Stimulated activated CD4-positive, alpha-beta T cell treated with anti-CD3 and anti-CD28 coated beads, Interleukin-12 subunit alpha, Interleukin-12 subunit beta, amount 100 ng/mL, for 4 hours (primary cell): ENCODE results near the gene THEM5.
A peak's percentile ranks its signal among the peaks of the same experiment; 100 is the strongest.

ENCODE experiments used
- DNase-seq: peaks from one replicate; pipeline ENCODE4 v3.0.0-alpha.2; 2020

Gene THEM5

GRCh38 chr1:151838222-151839081 lies 15.1 kb downstream of the THEM5 start:
- DNase-seq: peak; percentile 50

GRCh38 chr1:151837884-151838221 lies 15.7 kb downstream of the THEM5 start:
- DNase-seq: no peak

GRCh38 chr1:151837197-151837596 lies 16.3 kb downstream of the THEM5 start:
- DNase-seq: no peak

- no peak for DNase-seq
Observed at GRCh38 chr1:151835596-151835995, 17.9 kb downstream of the THEM5 start.

GRCh38 chr1:151834239-151834638 lies 19.3 kb downstream of the THEM5 start:
- no peak for DNase-seq

- DNase-seq: no peak
Observed at GRCh38 chr1:151833172-151833900, 20.2 kb downstream of the THEM5 start.

GRCh38 chr1:151832318-151832980 lies 21.1 kb downstream of the THEM5 start:
- no peak for DNase-seq

GRCh38 chr1:151831605-151832004 lies 21.9 kb downstream of the THEM5 start, which contains the start of gene RORC:
RORC (minus strand) TSS chr1:151831802; CDS start chr1:151831764, 38 bp downstream.
- DNase-seq: no peak

GRCh38 chr1:151831256-151831591 lies 22.3 kb downstream of the THEM5 start:
- DNase-seq: no peak

- no peak for DNase-seq
Observed at GRCh38 chr1:151830055-151830454, 23.5 kb downstream of the THEM5 start.

- no peak for DNase-seq
Observed at GRCh38 chr1:151829352-151830046, 24.0 kb downstream of the THEM5 start.

GRCh38 chr1:151828921-151829320 lies 24.6 kb downstream of the THEM5 start:
- DNase-seq: no peak

GRCh38 chr1:151827853-151828252 lies 25.7 kb downstream of the THEM5 start:
- DNase-seq: no peak

GRCh38 chr1:151825751-151826660 lies 27.5 kb downstream of the THEM5 start:
- peak; percentile 35 for DNase-seq

GRCh38 chr1:151825204-151825603 lies 28.3 kb downstream of the THEM5 start:
- no peak for DNase-seq

- DNase-seq: no peak
Observed at GRCh38 chr1:151823175-151823574, 30.3 kb downstream of the THEM5 start.

- peak; percentile 48 for DNase-seq
Observed at GRCh38 chr1:151822404-151822803, 31.1 kb downstream of the THEM5 start.

GRCh38 chr1:151820940-151821339 lies 32.6 kb downstream of the THEM5 start:
- no peak for DNase-seq

- no peak for DNase-seq
Observed at GRCh38 chr1:151819976-151820623, 33.4 kb downstream of the THEM5 start.

- DNase-seq: no peak
Observed at GRCh38 chr1:151819227-151819835, 34.2 kb downstream of the THEM5 start.

GRCh38 chr1:151817353-151817730 lies 36.2 kb downstream of the THEM5 start:
- DNase-seq: no peak
